Subcutaneous abdominal adipose tissue (tissue), 5 donors: ENCODE results near the gene RABGAP1L.
"Not testable (repeated sequence)": the region's sequence is repeated elsewhere in the genome, so short reads cannot be mapped to it uniquely, and the experiment has no call there.

Experiments used
- H3K27ac ChIP-seq: one replicate; pipeline ENCODE4 v1.7.0; 2013; ENCODE audit warnings: low read depth, mild to moderate bottlenecking, inconsistent platforms, low read length, moderate library complexity
- H3K27me3 ChIP-seq, 5 donors: one replicate each; pipeline ENCODE4 v1.7.0; 2013; ENCODE audit warnings: low read length in 5 of 5, inconsistent platforms in 1 of 5; ENCODE audit not compliant: control insufficient read depth in 5 of 5, insufficient read depth in 4 of 5
- H3K36me3 ChIP-seq, 5 donors: one replicate each; pipeline ENCODE4 v1.7.0; 2013; ENCODE audit warnings: low read length in 5 of 5; ENCODE audit not compliant: control insufficient read depth in 5 of 5, insufficient read depth in 5 of 5
- H3K4me1 ChIP-seq, 5 donors: one replicate each; pipeline ENCODE4 v1.7.0; 2013; ENCODE audit warnings: low read length in 5 of 5, mild to moderate bottlenecking in 3 of 5, moderate library complexity in 1 of 5; ENCODE audit not compliant: control insufficient read depth in 5 of 5, insufficient read depth in 5 of 5
- H3K4me3 ChIP-seq, 5 donors: one replicate each; pipeline ENCODE4 v1.7.0; 2013; ENCODE audit warnings: low read length in 5 of 5, low read depth in 1 of 5
- H3K9ac ChIP-seq, 5 donors: one replicate each; pipeline ENCODE4 v1.7.0; 2013; ENCODE audit warnings: low read length in 5 of 5, mild to moderate bottlenecking in 4 of 5, moderate library complexity in 3 of 5
- H3K9me3 ChIP-seq, 5 donors: one replicate each; pipeline ENCODE4 v1.7.0; 2013; ENCODE audit warnings: low read length in 5 of 5; ENCODE audit not compliant: control insufficient read depth in 5 of 5
- donor health status: healthy.
- donor health status: healthy.
- donor health status: healthy.
- donor health status: healthy.
- donor health status: healthy.

Gene RABGAP1L

GRCh38 chr1:175015243-175015642 is 855.9 kb downstream of the RABGAP1L start:
- no peak overlapping the region for H3K27ac ChIP-seq
- no peak overlapping the region for H3K9ac ChIP-seq
- no peaks in the 10 kb centered on the region for H3K27me3 ChIP-seq
- H3K4me1 ChIP-seq: peaks cover 0 to 17% (median 0%) of the 10 kb centered on the region in 5 donors
- peaks cover 52 to 83% (median 66%) of the 10 kb centered on the region in 5 donors for H3K36me3 ChIP-seq
- H3K9me3 ChIP-seq: no peaks in the 10 kb centered on the region
- H3K4me3 ChIP-seq: no peak overlapping the region

GRCh38 chr1:175019524-175019923 is 860.2 kb downstream of the RABGAP1L start:
- no peaks in the 10 kb centered on the region for H3K27me3 ChIP-seq
- no peak overlapping the region for H3K27ac ChIP-seq
- peaks cover 0 to 31% (median 12%) of the 10 kb centered on the region in 5 donors for H3K4me1 ChIP-seq

GRCh38 chr1:175023043-175023921 is 864.0 kb downstream of the RABGAP1L start, which contains the start of gene MRPS14:
MRPS14 (minus strand) TSS chr1:175023425; CDS start chr1:175023408, 17 bp downstream.
- H3K36me3 ChIP-seq: peaks cover 1 to 2% (median 2%) of the 10 kb centered on the region in 5 donors
- H3K27ac ChIP-seq: peak within 1 kb of the TSS; percentile 74
- H3K9me3 ChIP-seq: no peaks in the 10 kb centered on the region

More at GRCh38 chr1:175019524-175019923, 860.2 kb downstream of the RABGAP1L start:
- Histone ChIP-seq H3K4me3 (no peak overlapping the region), H3K9ac (no peak overlapping the region), H3K9me3 (no peaks in the 10 kb centered on the region), H3K36me3 (peaks cover 19 to 40% (median 35%) of the 10 kb centered on the region in 5 donors)

GRCh38 chr1:175023922-175024242 is 864.6 kb downstream of the RABGAP1L start:
- H3K9me3 ChIP-seq, H3K27me3 ChIP-seq, H3K36me3 ChIP-seq: not testable (repeated sequence)
- Histone ChIP-seq H3K27ac (peak overlapping the region; percentile 74), H3K9ac (peak overlapping the region in 3 of 5 donors; percentile 81 to 99 (median 96)), H3K4me3 (peak overlapping the region; percentile 73 to 92 (median 77)), H3K4me1 (peaks cover 0 to 21% (median 12%) of the 10 kb centered on the region in 5 donors)

More at GRCh38 chr1:175023043-175023921, 864.0 kb downstream of the RABGAP1L start, which contains the start of gene MRPS14:
- peak within 1 kb of the TSS; percentile 73 to 100 (median 80) for H3K4me3 ChIP-seq
- H3K27me3 ChIP-seq: no peaks in the 10 kb centered on the region
- peak within 1 kb of the TSS; percentile 42 to 99 (median 81) for H3K9ac ChIP-seq
- peaks cover 0 to 21% (median 12%) of the 10 kb centered on the region in 5 donors for H3K4me1 ChIP-seq

GRCh38 chr1:175024773-175025172 is 865.5 kb downstream of the RABGAP1L start:
- H3K27me3 ChIP-seq: no peaks in the 10 kb centered on the region
- H3K4me3 ChIP-seq: no peak overlapping the region
- H3K9me3 ChIP-seq: no peaks in the 10 kb centered on the region
- no peak overlapping the region for H3K27ac ChIP-seq
- no peaks in the 10 kb centered on the region for H3K36me3 ChIP-seq
- H3K4me1 ChIP-seq: peaks cover 2 to 24% (median 16%) of the 10 kb centered on the region in 5 donors
- no peak overlapping the region for H3K9ac ChIP-seq

GRCh38 chr1:175033953-175034352 is 874.6 kb downstream of the RABGAP1L start:
- Histone ChIP-seq H3K4me3 (no peak overlapping the region), H3K27ac (no peak overlapping the region), H3K4me1 (peaks cover 5 to 14% (median 8%) of the 10 kb centered on the region in 5 donors), H3K27me3 (no peaks in the 10 kb centered on the region), H3K9ac (no peak overlapping the region), H3K36me3 (no peaks in the 10 kb centered on the region), H3K9me3 (no peaks in the 10 kb centered on the region)

GRCh38 chr1:175034775-175035174 is 875.5 kb downstream of the RABGAP1L start:
- Histone ChIP-seq H3K9me3 (no peaks in the 10 kb centered on the region), H3K4me3 (no peak overlapping the region), H3K4me1 (peaks cover 1 to 10% (median 7%) of the 10 kb centered on the region in 5 donors), H3K27ac (no peak overlapping the region), H3K36me3 (no peaks in the 10 kb centered on the region), H3K9ac (no peak overlapping the region), H3K27me3 (no peaks in the 10 kb centered on the region)

GRCh38 chr1:175035865-175036264 is 876.5 kb downstream of the RABGAP1L start:
- Histone ChIP-seq H3K9me3 (no peaks in the 10 kb centered on the region), H3K9ac (no peak overlapping the region), H3K4me3 (no peak overlapping the region), H3K36me3 (no peaks in the 10 kb centered on the region), H3K27ac (no peak overlapping the region), H3K4me1 (peaks cover 0 to 8% (median 7%) of the 10 kb centered on the region in 5 donors), H3K27me3 (no peaks in the 10 kb centered on the region)

GRCh38 chr1:175036476-175036875 is 877.2 kb downstream of the RABGAP1L start:
- Histone ChIP-seq H3K27ac (no peak overlapping the region), H3K9me3 (no peaks in the 10 kb centered on the region), H3K9ac (no peak overlapping the region), H3K4me3 (no peak overlapping the region), H3K27me3 (no peaks in the 10 kb centered on the region), H3K4me1 (peaks cover 0 to 6% (median 4%) of the 10 kb centered on the region in 5 donors), H3K36me3 (no peaks in the 10 kb centered on the region)

- H3K9ac ChIP-seq: no peak overlapping the region
- no peaks in the 10 kb centered on the region for H3K27me3 ChIP-seq
- H3K27ac ChIP-seq: no peak overlapping the region
- H3K36me3 ChIP-seq: no peaks in the 10 kb centered on the region
- H3K9me3 ChIP-seq: no peaks in the 10 kb centered on the region
- H3K4me1 ChIP-seq: no peaks in the 10 kb centered on the region
- H3K4me3 ChIP-seq: no peak overlapping the region
These were observed 878.1 kb downstream of the RABGAP1L start for GRCh38 chr1:175037416-175037815.
